HG03558 (cell line): ENCODE results near the gene ZNF681.
"Not testable (repeated sequence)": the region's sequence is repeated elsewhere in the genome, so short reads cannot be mapped to it uniquely, and the experiment has no call there.

ENCODE experiments used
- ATAC-seq: cut with Tn5 transposase; IDR thresholded peaks from one replicate; pipeline ENCODE4 v1.9.1; 2021; ENCODE audit warnings: moderate number of reproducible peaks; ENCODE audit not compliant: unreplicated experiment; ENCODE audit errors: extremely low read depth

The ZNF681 gene

GRCh38 chr19:23699521-23699860 lies 59.2 kb downstream of the ZNF681 start:
- ATAC-seq: no peak

GRCh38 chr19:23698711-23699520 lies 59.8 kb downstream of the ZNF681 start:
- no peak for ATAC-seq

- ATAC-seq: not testable (repeated sequence)
Measured at GRCh38 chr19:23692937-23693336, 65.8 kb downstream of the ZNF681 start.
